Breast epithelium (tissue), 3 donors: Measurements from ENCODE around the gene STXBP3.

Experiments
- POLR2AphosphoS5 ChIP-seq, 3 donors: sonication (generic); formaldehyde crosslinking; IDR thresholded peaks; one replicate each; pipeline ENCODE4 v1.6.1; 2017; ENCODE audit warnings: antibody characterized with exemption in 3 of 3
- TF ChIP-seq, protein P1 (sequence below), 3 donors: fragments of 450-650 bp; IDR thresholded peaks; one replicate each; pipeline ENCODE4 v1.5.1; 2016 to 2017; ENCODE audit warnings: antibody characterized with exemption in 3 of 3, mild to moderate bottlenecking in 3 of 3, moderate library complexity in 3 of 3

DNA sequence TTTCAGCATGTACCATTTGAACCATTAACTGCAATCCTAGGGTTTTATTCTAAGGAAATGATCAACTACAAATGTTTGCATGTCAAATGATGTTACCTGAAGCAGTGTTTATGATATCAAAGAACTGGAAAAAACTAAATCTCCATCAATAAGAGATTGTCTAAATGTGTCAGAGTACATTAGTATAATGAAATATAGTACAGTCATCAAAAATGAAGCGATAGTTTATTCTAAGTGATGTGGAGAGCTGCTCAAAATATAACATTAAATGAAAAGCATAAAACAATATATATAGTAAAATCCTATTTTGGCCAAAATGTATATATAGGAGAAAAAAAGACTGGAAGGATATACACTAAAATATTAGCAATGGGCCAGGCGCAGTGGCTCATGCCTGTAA, 86.5 kb downstream of the STXBP3 start:
- TF ChIP-seq, protein P1, sequence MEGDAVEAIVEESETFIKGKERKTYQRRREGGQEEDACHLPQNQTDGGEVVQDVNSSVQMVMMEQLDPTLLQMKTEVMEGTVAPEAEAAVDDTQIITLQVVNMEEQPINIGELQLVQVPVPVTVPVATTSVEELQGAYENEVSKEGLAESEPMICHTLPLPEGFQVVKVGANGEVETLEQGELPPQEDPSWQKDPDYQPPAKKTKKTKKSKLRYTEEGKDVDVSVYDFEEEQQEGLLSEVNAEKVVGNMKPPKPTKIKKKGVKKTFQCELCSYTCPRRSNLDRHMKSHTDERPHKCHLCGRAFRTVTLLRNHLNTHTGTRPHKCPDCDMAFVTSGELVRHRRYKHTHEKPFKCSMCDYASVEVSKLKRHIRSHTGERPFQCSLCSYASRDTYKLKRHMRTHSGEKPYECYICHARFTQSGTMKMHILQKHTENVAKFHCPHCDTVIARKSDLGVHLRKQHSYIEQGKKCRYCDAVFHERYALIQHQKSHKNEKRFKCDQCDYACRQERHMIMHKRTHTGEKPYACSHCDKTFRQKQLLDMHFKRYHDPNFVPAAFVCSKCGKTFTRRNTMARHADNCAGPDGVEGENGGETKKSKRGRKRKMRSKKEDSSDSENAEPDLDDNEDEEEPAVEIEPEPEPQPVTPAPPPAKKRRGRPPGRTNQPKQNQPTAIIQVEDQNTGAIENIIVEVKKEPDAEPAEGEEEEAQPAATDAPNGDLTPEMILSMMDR (IDR thresholded peaks at IDR 0.05) = no peak
- no peak for TF ChIP-seq POLR2AphosphoS5 (IDR thresholded peaks at IDR 0.05)
